GM15510 (cell line): Measurements from ENCODE around the gene MMP10.

Experiments used
- POLR2A ChIP-seq: IDR thresholded peaks from 3 replicates; pipeline ENCODE4 v1.6.1; 2011; ENCODE audit warnings: borderline replicate concordance; ENCODE audit not compliant: insufficient read length; ENCODE audit errors: extremely low read depth

Gene MMP10

DNA sequence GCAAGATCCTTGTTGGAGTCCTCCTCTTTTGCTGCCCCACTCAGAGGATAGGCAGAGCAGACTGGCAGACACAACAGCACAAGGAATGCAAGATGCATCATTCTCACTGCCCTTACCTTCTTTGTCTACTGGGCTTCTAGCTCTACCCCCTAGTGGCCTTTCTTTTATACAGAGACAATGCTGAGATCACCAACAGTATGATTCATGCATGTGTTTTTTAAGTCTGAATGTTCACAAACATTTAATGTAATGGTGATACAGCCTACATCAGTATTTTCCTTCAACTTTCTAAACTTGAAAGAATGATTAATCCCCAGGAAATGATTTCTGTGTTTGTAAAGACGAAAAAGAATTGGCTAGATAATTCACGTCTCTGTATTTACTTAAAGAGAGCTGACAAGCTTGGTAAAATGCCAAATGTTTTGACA lies at the start of gene MMP10:
Gene MMP10 (minus strand): TSS at position 138 of the 428 bp plus-strand sequence. CDS start 37 bp downstream, at position 101.
- TF ChIP-seq POLR2A, result no peak

DNA sequence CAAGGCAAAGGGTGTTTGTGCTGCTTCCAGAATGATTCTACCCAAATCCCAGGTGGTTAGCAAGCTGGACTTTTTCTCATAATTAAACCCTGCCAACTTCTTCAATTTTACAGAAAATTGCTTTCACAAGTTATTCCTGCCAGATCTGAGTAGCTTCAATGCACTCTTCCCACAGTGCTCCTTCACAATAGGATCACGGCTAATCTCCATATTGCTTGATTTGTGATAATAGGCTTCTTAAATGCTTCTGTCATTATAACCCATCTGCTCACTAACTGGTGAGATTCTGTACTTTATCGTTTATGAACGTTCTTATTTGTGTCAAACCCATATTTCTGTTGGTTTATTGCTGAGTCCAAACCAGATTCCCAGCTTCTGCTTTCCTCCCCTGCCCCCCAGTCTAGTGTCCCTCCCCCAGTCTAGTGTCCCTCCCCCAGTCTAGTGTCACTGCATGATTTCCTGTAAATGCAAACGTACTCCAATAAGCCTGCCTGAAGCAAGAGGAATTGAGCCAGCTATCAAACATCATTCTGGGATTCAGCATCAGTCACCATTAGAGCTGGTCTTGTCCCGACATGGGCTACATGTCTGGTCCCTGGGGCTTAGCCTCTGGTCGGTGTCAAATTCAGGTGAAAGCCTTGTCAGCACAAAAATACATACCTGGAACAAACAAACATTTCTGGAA lies 49.0 kb upstream of the MMP10 start:
- TF ChIP-seq POLR2A, result no peak

DNA sequence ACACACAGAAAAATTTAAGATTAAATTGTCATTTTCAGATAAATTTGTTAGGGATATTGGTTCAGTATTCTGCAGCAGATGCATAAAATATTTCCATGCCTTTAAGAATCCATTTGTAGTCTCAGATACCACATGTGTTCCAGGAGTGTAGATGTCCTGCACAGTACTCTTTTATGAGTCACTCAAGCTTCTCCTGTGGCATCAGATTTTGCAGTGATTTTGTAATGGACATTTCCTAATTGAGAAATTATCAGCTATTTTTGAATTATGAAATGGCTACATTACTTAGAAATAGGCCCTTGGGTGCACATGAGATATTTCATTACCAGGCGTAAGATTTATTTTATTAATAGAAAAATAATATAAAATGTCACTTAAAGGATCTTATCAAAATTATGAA lies 44.1 kb upstream of the MMP10 start:
- no peak for TF ChIP-seq POLR2A

DNA sequence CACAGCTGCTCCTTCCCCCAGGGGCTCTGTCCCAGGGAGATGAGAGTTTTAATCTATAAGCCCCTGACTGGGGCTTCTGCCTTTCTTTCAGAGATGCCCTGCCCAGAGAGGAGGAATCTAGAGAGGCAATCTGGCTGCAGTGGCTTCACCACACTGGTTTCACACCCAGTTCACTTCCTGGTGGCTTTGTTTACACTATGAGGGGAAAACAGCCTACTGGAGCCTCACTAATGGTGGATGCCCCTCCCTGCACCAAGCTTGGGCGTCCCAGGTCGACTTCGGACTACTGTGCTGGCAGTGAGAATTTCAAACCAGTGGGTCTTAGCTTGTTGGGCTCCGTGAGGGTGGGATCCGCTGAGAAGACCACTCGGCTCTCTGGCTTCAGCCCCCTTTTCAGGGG lies 39.1 kb upstream of the MMP10 start:
- no peak for TF ChIP-seq POLR2A

DNA sequence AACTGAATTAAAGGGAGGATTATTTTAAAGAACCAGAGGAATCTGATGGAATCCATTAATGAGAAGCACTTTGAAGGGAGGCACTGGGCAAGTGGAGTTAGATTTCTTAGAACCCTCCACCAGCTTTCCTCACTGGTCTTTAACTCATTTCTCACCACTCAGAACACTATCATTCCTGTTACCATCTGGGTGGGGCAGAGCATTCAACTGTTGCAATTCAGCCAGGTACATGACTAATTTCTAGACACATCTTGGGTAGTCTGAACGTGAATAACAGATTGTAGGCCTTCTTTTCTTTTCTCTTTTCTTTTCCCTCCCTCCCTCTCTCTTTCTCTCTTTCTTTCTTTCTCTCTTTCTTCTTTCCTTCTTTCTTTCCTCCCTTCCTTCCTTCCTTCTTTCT lies 33.1 kb upstream of the MMP10 start:
- no peak for TF ChIP-seq POLR2A

DNA sequence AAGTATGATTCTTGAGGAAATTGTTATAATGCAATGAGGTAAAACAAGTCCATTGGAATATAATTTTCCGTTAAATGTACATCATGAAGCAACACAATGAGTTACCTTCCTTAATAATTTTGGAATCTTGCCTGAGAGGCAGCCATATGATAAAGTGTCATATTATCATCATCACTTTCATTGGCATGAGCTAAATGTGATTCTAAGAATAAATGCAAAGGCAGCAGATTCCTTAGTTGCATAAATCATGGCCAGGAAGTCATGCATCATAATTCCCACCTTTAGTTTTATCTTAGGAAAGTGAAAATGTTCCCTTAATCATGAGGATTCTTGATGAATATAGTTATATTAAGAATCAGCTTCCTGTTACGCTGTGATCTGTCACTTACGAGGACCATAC lies 31.8 kb upstream of the MMP10 start:
- no peak for TF ChIP-seq POLR2A

DNA sequence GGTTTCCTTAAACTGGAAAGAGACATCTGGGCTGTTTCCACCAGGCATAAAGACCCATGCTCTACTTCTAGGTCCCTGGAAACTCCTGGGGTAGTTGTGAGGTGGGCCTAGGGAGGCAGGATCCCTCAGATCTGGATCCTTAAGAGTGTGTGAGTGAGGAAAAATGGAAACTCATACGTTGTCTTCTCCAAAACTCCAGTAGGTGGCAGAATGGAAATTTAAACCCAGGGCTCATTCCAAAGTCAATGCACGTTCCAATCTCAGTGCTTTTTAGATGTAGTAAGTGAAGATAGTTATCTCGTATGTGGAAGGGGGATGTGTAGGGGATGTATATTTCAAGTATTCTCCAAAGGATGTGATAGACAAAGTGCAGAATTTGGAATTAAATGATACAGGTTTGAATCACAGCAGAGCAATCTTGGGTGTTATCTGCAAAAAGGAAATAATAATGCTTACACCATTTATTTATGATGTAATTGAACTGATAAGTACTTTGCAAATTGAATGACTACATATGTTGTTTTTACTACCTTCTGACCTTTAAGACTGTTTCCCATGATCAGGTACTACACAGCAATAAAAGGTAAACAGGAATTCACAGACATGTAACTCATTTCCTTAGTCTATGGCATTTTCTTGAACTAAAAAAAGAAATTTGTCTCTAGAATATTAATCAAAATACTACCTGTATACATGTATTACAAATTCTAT lies 30.7 kb upstream of the MMP10 start:
- TF ChIP-seq POLR2A, result no peak

DNA sequence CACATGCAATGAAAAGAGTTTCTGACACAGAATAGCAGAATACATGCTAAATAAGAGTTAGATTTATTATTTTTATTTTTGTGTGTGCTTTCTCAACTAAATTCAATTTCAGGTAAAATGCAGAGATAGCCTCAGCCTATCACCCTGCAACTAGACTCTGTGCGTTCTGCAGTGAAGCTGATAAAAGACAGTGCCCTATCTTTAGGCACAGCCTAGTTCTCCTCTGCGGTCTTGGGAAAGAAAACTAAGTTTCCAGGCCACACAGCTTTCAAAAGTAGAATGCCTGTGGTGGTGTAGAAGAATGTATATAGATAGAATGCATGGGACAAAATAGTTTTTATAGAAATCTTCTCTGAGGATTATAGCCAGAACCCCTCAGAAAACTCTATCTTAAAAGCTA lies 29.5 kb upstream of the MMP10 start:
- no peak for TF ChIP-seq POLR2A

DNA sequence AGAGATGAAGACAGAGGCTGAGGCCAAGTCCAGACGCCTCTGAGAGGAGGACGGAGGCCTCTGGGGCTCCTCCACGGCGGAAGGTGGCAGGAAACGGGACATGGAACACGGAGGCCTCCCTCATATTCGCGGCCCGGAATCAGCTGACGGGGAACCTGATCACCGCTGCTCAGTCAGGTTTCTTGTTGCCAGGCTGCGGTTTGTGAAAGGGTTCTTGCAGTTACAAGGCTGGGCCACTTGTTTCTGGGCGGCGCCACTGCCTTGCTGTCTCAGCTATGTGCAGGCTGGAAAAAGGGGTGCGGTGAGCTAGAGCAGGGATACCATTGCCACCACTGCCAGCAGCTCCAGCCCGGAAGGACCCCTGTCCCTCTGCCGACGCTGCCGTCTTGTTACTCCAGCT lies 27.5 kb upstream of the MMP10 start:
- no peak for TF ChIP-seq POLR2A

DNA sequence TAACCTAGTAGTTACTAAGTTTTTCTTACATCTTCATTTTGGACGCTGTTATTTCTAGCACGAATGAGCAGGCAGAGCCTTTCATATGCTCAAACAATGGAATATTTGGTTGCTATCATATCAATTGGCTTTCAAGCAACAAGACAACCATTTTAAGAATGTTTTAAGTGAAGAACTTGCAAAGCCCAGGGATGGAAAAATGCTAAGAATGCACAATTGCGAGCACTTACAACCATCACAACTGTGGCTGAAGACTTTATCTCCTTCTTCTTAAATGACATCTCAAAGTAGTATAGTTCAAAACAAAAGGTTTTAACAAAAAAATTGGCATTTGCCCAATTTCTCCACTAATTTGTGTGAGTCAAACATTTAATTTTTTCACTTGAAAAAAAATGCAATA lies 25.9 kb upstream of the MMP10 start:
- TF ChIP-seq POLR2A, result no peak

DNA sequence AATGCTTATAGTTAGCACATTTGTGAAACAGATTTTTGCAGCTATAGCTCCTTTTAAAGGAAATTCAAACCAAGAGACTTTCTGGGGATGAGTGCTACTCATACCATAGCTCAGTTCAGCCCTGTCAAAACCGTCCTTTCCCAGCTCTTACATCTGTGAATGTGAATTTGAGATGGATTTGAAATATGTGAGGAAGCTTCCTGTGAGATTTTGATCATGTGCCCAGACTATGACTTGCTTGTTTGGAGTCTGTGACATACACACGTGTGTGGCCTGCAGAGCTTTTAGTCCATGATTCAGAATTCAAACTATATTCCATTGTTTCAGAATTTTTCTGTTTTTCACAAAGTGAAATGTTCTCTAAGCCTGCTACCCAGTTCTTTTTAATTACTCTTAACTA lies 21.9 kb upstream of the MMP10 start:
- no peak for TF ChIP-seq POLR2A

DNA sequence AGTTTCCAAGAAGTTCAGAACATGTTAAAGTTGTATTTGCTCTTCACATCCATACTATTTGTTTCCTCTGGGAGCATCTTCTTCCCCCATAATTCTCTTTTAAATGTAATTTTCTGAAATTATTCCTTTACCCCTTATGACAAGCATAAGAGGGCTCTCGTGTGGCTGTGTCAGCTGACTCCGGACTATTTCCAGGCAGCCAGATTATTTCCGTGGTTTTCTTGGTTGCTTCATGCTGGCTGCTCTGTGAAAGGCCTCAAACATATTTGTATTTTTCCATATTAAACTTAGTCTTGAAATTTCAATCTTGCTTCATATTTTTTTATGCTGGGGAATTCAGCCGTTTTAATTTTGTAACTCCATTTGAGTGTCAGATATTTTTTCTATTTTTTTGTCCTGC lies 20.3 kb upstream of the MMP10 start:
- no peak for TF ChIP-seq POLR2A

DNA sequence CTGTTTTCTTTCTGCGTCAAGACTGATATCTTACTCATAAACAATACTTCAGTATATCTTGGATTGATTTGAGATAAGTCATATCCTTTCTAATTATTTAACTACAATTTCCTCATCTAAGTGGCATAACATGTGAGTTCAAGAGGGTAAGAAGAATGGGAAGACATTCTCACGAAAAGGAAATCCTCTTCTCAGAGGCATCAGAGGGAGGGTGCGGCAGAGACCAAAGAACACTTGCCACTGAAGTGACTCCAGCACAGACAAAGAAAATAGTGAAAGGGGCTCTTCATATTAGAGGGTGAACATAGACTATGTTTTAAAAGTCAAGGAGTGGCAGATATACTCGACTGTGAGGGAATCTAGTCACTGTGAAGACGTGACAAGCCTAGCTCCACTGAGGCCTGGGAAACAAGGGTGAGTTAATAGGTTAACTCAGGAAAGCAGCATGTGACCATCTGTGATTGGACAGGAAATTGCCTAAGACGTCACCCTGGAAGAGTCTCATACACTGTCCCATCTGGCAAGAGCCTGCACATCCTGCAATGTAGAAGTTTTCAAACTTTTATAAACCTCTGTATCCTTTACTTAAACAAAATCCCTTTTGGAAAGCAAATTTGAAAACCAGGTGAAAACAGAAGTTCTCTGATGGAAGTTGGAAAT lies 19.4 kb upstream of the MMP10 start:
- TF ChIP-seq POLR2A, result no peak

DNA sequence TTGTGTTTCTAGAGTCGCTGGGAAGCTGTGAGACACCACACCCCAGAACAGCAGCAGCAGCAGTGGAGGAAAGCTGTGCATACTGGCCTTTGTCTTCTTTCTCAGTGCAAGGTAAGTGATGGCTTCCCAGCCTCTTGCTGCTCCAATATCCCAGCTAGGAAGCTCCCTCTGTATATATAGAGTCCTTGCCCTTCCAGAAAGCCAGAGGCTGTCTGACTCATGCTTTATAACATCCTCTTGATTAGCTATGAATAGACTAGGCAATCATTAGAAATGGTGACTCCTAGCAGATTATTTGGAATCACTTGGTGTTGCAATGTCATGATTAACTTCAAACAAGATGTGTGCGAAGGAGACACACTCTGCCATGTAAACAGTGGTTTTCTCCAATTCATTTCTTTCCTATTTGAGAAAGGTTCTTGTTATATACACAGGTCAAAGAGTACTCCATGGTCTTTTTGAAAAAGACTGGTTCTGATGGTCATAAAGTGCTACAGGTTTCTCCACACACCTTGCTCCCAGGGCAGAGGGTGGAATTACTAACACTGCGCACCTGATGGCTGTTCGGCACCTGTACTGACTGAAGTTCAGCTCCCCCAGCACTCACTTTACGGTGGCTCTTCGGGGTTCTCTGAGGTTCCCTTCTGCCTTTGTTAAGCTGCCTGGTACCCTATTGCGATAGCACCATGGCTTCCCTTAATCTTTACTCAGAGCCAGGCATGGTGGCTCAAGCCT lies 17.8 kb upstream of the MMP10 start, which contains the start of gene MMP1:
Gene MMP1 (minus strand): TSS at position 149 of the 735 bp plus-strand sequence. CDS start 68 bp downstream, at position 81.
- no peak for TF ChIP-seq POLR2A

DNA sequence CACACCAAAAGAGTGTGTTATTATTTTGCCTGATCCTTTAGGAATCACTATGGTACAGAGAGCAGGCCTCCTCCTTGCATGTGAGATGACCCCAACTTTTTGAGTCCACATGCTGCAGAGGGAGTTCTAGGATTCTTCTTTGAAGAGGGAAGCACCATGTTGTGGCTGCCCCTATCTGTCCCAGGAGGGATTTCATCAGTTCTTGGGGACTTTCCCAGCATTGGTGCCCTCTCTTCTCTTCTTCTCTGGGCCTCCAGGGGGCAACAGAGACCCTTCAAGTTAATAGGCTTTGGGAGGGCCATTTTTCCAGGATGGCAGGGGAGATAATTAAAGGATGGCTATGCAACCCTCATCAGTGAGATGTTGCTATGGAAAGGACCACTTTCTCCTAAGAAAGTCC lies 14.0 kb upstream of the MMP10 start:
- TF ChIP-seq POLR2A, result no peak
